A673 (cell line): ENCODE measurements around the gene ANGPTL2.

ENCODE experiments used
- EZH2 ChIP-seq: fragments of 200-600 bp; sonication (generic); IDR thresholded peaks from 2 replicates; pipeline ENCODE4 v1.6.1; 2017; ENCODE audit warnings: borderline replicate concordance, low read depth, mild to moderate bottlenecking, mixed read lengths, antibody characterized with exemption, low read length; ENCODE audit not compliant: poor library complexity, severe bottlenecking
- TF ChIP-seq, protein P1 (sequence below): fragments of 300-800, 200-600 bp; sonication (generic); conservative IDR thresholded peaks from 2 replicates; pipeline ENCODE4 v1.5.1; 2017; ENCODE audit warnings: low read depth, mild to moderate bottlenecking, antibody characterized with exemption, low read length, moderate library complexity, mixed read lengths

DNA sequence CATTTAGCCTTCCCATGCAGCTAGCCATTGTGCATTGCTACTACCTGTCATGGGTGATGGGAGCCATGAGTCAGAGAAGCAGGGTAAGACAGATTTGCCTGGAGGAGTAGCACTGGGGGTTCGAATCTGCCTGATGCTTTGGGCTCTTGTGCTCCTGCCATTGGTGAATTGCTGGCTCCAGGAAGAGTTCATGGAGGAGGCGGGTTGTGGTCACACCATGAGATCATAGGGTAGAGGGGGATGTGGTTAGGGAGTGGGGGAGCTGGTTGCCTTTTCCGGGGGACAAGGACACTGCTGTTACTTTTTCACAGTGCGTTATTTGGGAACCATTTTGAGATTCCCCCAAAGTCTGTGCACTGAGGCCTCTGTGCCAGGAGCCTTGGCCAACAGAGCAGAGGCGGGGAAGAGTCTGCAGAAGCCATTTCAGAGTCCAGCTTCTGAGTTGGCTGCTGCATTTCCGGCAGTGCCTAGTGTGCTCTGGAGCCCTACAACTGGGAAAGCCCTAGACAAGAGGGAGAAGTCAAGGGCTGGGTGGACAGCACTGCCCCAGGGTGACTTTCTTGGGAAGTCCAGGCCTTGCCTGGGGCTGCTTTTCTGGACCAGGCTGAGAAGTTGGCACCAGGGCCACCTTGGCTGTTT lies 6.2 kb downstream of the ANGPTL2 start:
- TF ChIP-seq, protein P1, sequence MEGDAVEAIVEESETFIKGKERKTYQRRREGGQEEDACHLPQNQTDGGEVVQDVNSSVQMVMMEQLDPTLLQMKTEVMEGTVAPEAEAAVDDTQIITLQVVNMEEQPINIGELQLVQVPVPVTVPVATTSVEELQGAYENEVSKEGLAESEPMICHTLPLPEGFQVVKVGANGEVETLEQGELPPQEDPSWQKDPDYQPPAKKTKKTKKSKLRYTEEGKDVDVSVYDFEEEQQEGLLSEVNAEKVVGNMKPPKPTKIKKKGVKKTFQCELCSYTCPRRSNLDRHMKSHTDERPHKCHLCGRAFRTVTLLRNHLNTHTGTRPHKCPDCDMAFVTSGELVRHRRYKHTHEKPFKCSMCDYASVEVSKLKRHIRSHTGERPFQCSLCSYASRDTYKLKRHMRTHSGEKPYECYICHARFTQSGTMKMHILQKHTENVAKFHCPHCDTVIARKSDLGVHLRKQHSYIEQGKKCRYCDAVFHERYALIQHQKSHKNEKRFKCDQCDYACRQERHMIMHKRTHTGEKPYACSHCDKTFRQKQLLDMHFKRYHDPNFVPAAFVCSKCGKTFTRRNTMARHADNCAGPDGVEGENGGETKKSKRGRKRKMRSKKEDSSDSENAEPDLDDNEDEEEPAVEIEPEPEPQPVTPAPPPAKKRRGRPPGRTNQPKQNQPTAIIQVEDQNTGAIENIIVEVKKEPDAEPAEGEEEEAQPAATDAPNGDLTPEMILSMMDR: no peak
- no peak for TF ChIP-seq EZH2
